Right atrium auricular region (tissue), 2 donors: ENCODE data around the gene MRPL2. TPM values are rescaled to one million over a fixed set of nuclear protein-coding genes. Genes with fewer than 3 reads are reported as not detected.

Experiments
- DNase-seq: peaks from one replicate; pipeline ENCODE4 v3.0.0-alpha.2; 2019; ENCODE audit warnings: low spot score
- H3K27ac ChIP-seq, 2 donors: fragments of 200-600 bp; sonication (generic); 1 replicate in 1 of 2; 2 replicates in 1 of 2; pipeline ENCODE4 v1.5.1; 2016 to 2019
- H3K27me3 ChIP-seq, 2 donors: fragments of 200-600 bp; sonication (generic); one replicate each; pipeline versions ENCODE4 v1.5.1 to v1.6.0; 2017 to 2019
- H3K36me3 ChIP-seq: fragments of 200-600 bp; sonication (generic); one replicate; pipeline ENCODE4 v1.5.1; 2016
- H3K4me1 ChIP-seq, 2 donors: fragments of 200-600 bp; sonication (generic); one replicate each; pipeline versions ENCODE4 v1.5.1 to v1.6.0; 2017 to 2019
- H3K4me3 ChIP-seq, 2 donors: fragments of 200-600 bp; sonication (generic); 1 replicate in 1 of 2; 2 replicates in 1 of 2; pipeline ENCODE4 v1.5.1; 2017 to 2019; ENCODE audit warnings: mild to moderate bottlenecking in 1 of 2, moderate library complexity in 1 of 2
- H3K9me3 ChIP-seq, 2 donors: fragments of 200-600 bp; sonication (generic); one replicate each; pipeline ENCODE4 v1.5.1; 2019
- CTCF ChIP-seq, 2 donors: fragments of 200-600 bp; sonication (generic); IDR thresholded peaks; one replicate each; pipeline ENCODE4 v1.5.1; 2019; ENCODE audit warnings: antibody characterized with exemption in 2 of 2
- total RNA-seq, 2 donors: library from RNA; depleted of rRNA; stranded (reverse); fragments of >200 nt; gene quantifications; one replicate each; pipeline ENCODE4 v1.1.0, GENCODE V29; 2016

Gene MRPL2
- total RNA-seq, 2 donors from 2014 or later, result 37.0 to 41.0 TPM

- H3K4me3 ChIP-seq, result peak overlapping the region; percentile 69 to 71
- no peak for DNase-seq
- no peaks in the 10 kb centered on the region for H3K27me3 ChIP-seq
- H3K9me3 ChIP-seq, result no peaks in the 10 kb centered on the region
- peaks cover 42% of the 10 kb centered on the region for H3K36me3 ChIP-seq
- no peak for TF ChIP-seq CTCF (IDR thresholded peaks at IDR 0.05)
- H3K4me1 ChIP-seq, result peaks cover 0 to 29% of the 10 kb centered on the region in 2 donors
- H3K27ac ChIP-seq, result peak overlapping the region; percentile 92 to 96
Observed at GRCh38 chr6:43052842-43053544, 6.2 kb downstream of the MRPL2 start.

GRCh38 chr6:43052225-43052841, 6.9 kb downstream of the MRPL2 start:
- Histone ChIP-seq H3K27me3 (no peaks in the 10 kb centered on the region), H3K36me3 (peaks cover 40% of the 10 kb centered on the region), H3K27ac (peak overlapping the region; percentile 92 to 96), H3K4me3 (no peak overlapping the region), H3K4me1 (peaks cover 0 to 23% of the 10 kb centered on the region in 2 donors), H3K9me3 (no peaks in the 10 kb centered on the region)
- no peak for TF ChIP-seq CTCF (IDR thresholded peaks at IDR 0.05)
- no peak for DNase-seq

GRCh38 chr6:43050981-43051380, 8.3 kb downstream of the MRPL2 start:
- H3K36me3 ChIP-seq, result peaks cover 36% of the 10 kb centered on the region

GRCh38 chr6:43047998-43048397, 11.2 kb downstream of the MRPL2 start:
- no peaks in the 10 kb centered on the region for H3K9me3 ChIP-seq
- no peak for TF ChIP-seq CTCF (IDR thresholded peaks at IDR 0.05)
- DNase-seq, result no peak
- no peak overlapping the region for H3K4me3 ChIP-seq
- H3K27me3 ChIP-seq, result no peaks in the 10 kb centered on the region
- peaks cover 51% of the 10 kb centered on the region for H3K36me3 ChIP-seq
- peaks cover 0 to 12% of the 10 kb centered on the region in 2 donors for H3K4me1 ChIP-seq
- no peak overlapping the region for H3K27ac ChIP-seq

More at GRCh38 chr6:43050981-43051380, 8.3 kb downstream of the MRPL2 start:
- peaks cover 0 to 23% of the 10 kb centered on the region in 2 donors for H3K4me1 ChIP-seq
- H3K4me3 ChIP-seq, result no peak overlapping the region
- no peak for DNase-seq
- H3K27ac ChIP-seq, result no peak overlapping the region
- no peaks in the 10 kb centered on the region for H3K27me3 ChIP-seq
- no peak for TF ChIP-seq CTCF (IDR thresholded peaks at IDR 0.05)
- no peaks in the 10 kb centered on the region for H3K9me3 ChIP-seq

- DNase-seq, result no peak
- Histone ChIP-seq H3K36me3 (peaks cover 63% of the 10 kb centered on the region), H3K9me3 (no peaks in the 10 kb centered on the region), H3K27me3 (no peaks in the 10 kb centered on the region), H3K4me3 (no peak overlapping the region), H3K4me1 (no peaks in the 10 kb centered on the region), H3K27ac (no peak overlapping the region)
- no peak for TF ChIP-seq CTCF (IDR thresholded peaks at IDR 0.05)
Observed at GRCh38 chr6:43045371-43045930, 13.8 kb downstream of the MRPL2 start.
